PC-3 (cell line): Measurements from ENCODE around the gene KREMEN2.

ENCODE experiments used
- CTCF ChIP-seq: fragments of 300-600 bp; sonication (generic); conservative IDR thresholded peaks from 2 replicates; pipeline ENCODE4 v1.5.1; 2017; ENCODE audit warnings: antibody characterized with exemption, low read depth, mild to moderate bottlenecking, low read length
- EZH2 ChIP-seq: fragments of 300-600 bp; sonication (generic); IDR thresholded peaks from one replicate; pipeline ENCODE4 v1.6.1; 2017; ENCODE audit warnings: antibody characterized with exemption, mild to moderate bottlenecking, low read length; ENCODE audit not compliant: unreplicated experiment
- EZH2phosphoT487 ChIP-seq: fragments of 300-600 bp; sonication (generic); IDR thresholded peaks from 2 replicates; pipeline ENCODE4 v1.6.1; 2018; ENCODE audit warnings: mild to moderate bottlenecking, antibody characterized with exemption, low read length, borderline replicate concordance

GRCh38 chr16:3012828-3013420 is 48.8 kb downstream of the KREMEN2 start, which contains the start of gene CLDN9:
- TF ChIP-seq CTCF, result no peak
- TF ChIP-seq EZH2, result no peak
- TF ChIP-seq EZH2phosphoT487, result no peak
